Measurements from ENCODE around the gene LDAH.
"Not testable (repeated sequence)": the region's sequence is repeated elsewhere in the genome, so short reads cannot be mapped to it uniquely, and the experiment has no call there.

The LDAH gene

GRCh38 chr2:20822535-20823490 is at the start of gene LDAH:
LDAH (minus strand) TSS chr2:20823101; CDS start chr2:20801463, 21,638 bp downstream.
- DNase-seq (ENCODE audit: low read depth in 2 of 2): peak; percentile 80 to 87

GRCh38 chr2:20868377-20868776 is 45.5 kb upstream of the LDAH start:
- DNase-seq (ENCODE audit: low read depth in 2 of 2): peak; percentile 37 to 69

GRCh38 chr2:20862850-20863249 is 39.9 kb upstream of the LDAH start:
- no peak for DNase-seq (ENCODE audit: low read depth in 2 of 2)

GRCh38 chr2:20855456-20855855 is 32.6 kb upstream of the LDAH start:
- no peak for DNase-seq (ENCODE audit: low read depth in 2 of 2)

- DNase-seq (ENCODE audit: low read depth in 2 of 2): no peak
Observed at GRCh38 chr2:20852670-20853069, 29.8 kb upstream of the LDAH start.

GRCh38 chr2:20852139-20852538 is 29.2 kb upstream of the LDAH start:
- no peak for DNase-seq (ENCODE audit: low read depth in 2 of 2)

- DNase-seq (ENCODE audit: low read depth in 2 of 2): no peak
Observed at GRCh38 chr2:20844246-20844645, 21.3 kb upstream of the LDAH start.

- DNase-seq (ENCODE audit: low read depth in 2 of 2): no peak
Observed at GRCh38 chr2:20839052-20839451, 16.2 kb upstream of the LDAH start.

GRCh38 chr2:20838016-20838415 is 15.1 kb upstream of the LDAH start:
- no peak for DNase-seq (ENCODE audit: low read depth in 2 of 2)

GRCh38 chr2:20836521-20836920 is 13.6 kb upstream of the LDAH start:
- DNase-seq (ENCODE audit: low read depth in 2 of 2): no peak

- no peak for DNase-seq (ENCODE audit: low read depth in 2 of 2)
Observed at GRCh38 chr2:20834331-20834730, 11.4 kb upstream of the LDAH start.

- no peak for DNase-seq (ENCODE audit: low read depth in 2 of 2)
Observed at GRCh38 chr2:20832606-20833005, 9.7 kb upstream of the LDAH start.

GRCh38 chr2:20829861-20830260 is 7.0 kb upstream of the LDAH start:
- no peak for DNase-seq (ENCODE audit: low read depth in 2 of 2)

- no peak for DNase-seq (ENCODE audit: low read depth in 2 of 2)
Observed at GRCh38 chr2:20823917-20824316, 1.0 kb upstream of the LDAH start.

GRCh38 chr2:20818820-20819219 is 4.1 kb downstream of the LDAH start:
- no peak for DNase-seq (ENCODE audit: low read depth in 2 of 2)

GRCh38 chr2:20815216-20815615 is 7.7 kb downstream of the LDAH start:
- DNase-seq (ENCODE audit: low read depth in 2 of 2): no peak

GRCh38 chr2:20812779-20813178 is 10.1 kb downstream of the LDAH start:
- DNase-seq (ENCODE audit: low read depth in 2 of 2): no peak

- DNase-seq (ENCODE audit: low read depth in 2 of 2): no peak
Observed at GRCh38 chr2:20806286-20806685, 16.6 kb downstream of the LDAH start.

- no peak for DNase-seq (ENCODE audit: low read depth in 2 of 2)
Observed at GRCh38 chr2:20803974-20804373, 18.9 kb downstream of the LDAH start.

- no peak for DNase-seq (ENCODE audit: low read depth in 2 of 2)
Observed at GRCh38 chr2:20803226-20803682, 19.6 kb downstream of the LDAH start.

GRCh38 chr2:20797096-20797495 is 25.8 kb downstream of the LDAH start:
- no peak for DNase-seq (ENCODE audit: low read depth in 2 of 2)

- no peak for DNase-seq (ENCODE audit: low read depth in 2 of 2)
Observed at GRCh38 chr2:20796374-20796791, 26.5 kb downstream of the LDAH start.

- not testable (repeated sequence) for DNase-seq (ENCODE audit: low read depth in 2 of 2)
Observed at GRCh38 chr2:20793944-20794343, 29.0 kb downstream of the LDAH start.
